IMR-90 (cell line): ENCODE measurements around the gene PBX3. TPM values are rescaled to one million over a fixed set of nuclear protein-coding genes. Genes with fewer than 3 reads are reported as not detected.
A peak's percentile ranks its signal among the peaks of the same experiment; 100 is the strongest.

Source experiments
- ATAC-seq: fragments of 200-7000 bp; cut with Tn5 transposase; 2 replicates; pipeline ENCODE4 v1.9.1; 2020; ENCODE audit warnings: low read depth, mild to moderate bottlenecking, moderate library complexity
- BruUV-seq: library from RNA; stranded (reverse); fragments of 400-500 nt; replicated peaks from 2 replicates; lab custom pipeline; 2021; lab: Mats Ljungman, UMichigan
- CTCF ChIA-PET: fragments of 300-600 bp; formaldehyde crosslinking; extraction: SDS; loops from one replicate; lab custom pipeline; 2021; ENCODE audit warnings: antibody characterized with exemption; lab: Yijun Ruan, JAX
- POLR2A ChIA-PET: fragments of 300-600 bp; sonication (Branson Sonifier 250); formaldehyde crosslinking; loops from one replicate; lab custom pipeline; 2022; ENCODE audit warnings: antibody characterized with exemption; ENCODE audit not compliant: unreplicated experiment; lab: Charles Lee
- DNase-seq: peaks from one replicate; pipeline ENCODE4 v3.0.0; 2013
- H2AFZ ChIP-seq: replicated peaks from 2 replicates; pipeline ENCODE3; 2013; ENCODE audit warnings: low read length, mild to moderate bottlenecking; ENCODE audit not compliant: poor library complexity
- H2AK5ac ChIP-seq: 2 replicates; pipeline ENCODE4 v1.6.1; 2013; ENCODE audit warnings: low read depth, low read length, inconsistent platforms
- H2AK9ac ChIP-seq: replicated peaks from 2 replicates; pipeline ENCODE3; 2013; ENCODE audit warnings: mild to moderate bottlenecking, low read depth, low read length, moderate library complexity; ENCODE audit not compliant: poor library complexity
- H2BK120ac ChIP-seq: 2 replicates; pipeline ENCODE4 v1.6.1; 2013; ENCODE audit warnings: low read depth, low read length, inconsistent platforms
- H2BK15ac ChIP-seq: 3 replicates; pipeline ENCODE4 v1.6.1; 2013; ENCODE audit warnings: low read depth, low read length, inconsistent platforms
- H2BK20ac ChIP-seq: 2 replicates; pipeline ENCODE4 v1.6.1; 2013; ENCODE audit warnings: low read depth, mild to moderate bottlenecking, inconsistent platforms, low read length, moderate library complexity
- H2BK5ac ChIP-seq: 2 replicates; pipeline ENCODE4 v1.6.1; 2013; ENCODE audit warnings: mild to moderate bottlenecking, low read depth, low read length, inconsistent platforms; ENCODE audit not compliant: poor library complexity, severe bottlenecking
- H3K14ac ChIP-seq: replicated peaks from 2 replicates; pipeline ENCODE4 v1.6.1; 2013; ENCODE audit warnings: low read depth, low read length, inconsistent platforms
- H3K18ac ChIP-seq: 2 replicates; pipeline ENCODE4 v1.6.1; 2013; ENCODE audit warnings: low read depth, low read length, control low read depth
- H3K23ac ChIP-seq: 2 replicates; pipeline ENCODE4 v1.6.1; 2013; ENCODE audit warnings: low read depth, low read length, inconsistent platforms
- H3K27ac ChIP-seq: 2 replicates; pipeline ENCODE4 v1.5.1; 2013; ENCODE audit warnings: mild to moderate bottlenecking, control low read depth, low read length; ENCODE audit not compliant: insufficient read depth
- H3K27me3 ChIP-seq: 2 replicates; pipeline ENCODE4 v1.6.1; 2013; ENCODE audit warnings: low read length; ENCODE audit not compliant: control insufficient read depth, insufficient read depth
- H3K36me3 ChIP-seq: 2 replicates; pipeline ENCODE4 v1.6.1; 2013; ENCODE audit warnings: low read length, mixed read lengths; ENCODE audit not compliant: control insufficient read depth, insufficient read depth
- H3K4ac ChIP-seq: 2 replicates; pipeline ENCODE4 v1.6.1; 2013; ENCODE audit warnings: low read depth, low read length, inconsistent platforms
- H3K4me1 ChIP-seq: 2 replicates; pipeline ENCODE4 v1.6.1; 2013; ENCODE audit warnings: low read length, mixed read lengths; ENCODE audit not compliant: control insufficient read depth, insufficient read depth
- H3K4me2 ChIP-seq: 2 replicates; pipeline ENCODE4 v1.6.1; 2013; ENCODE audit warnings: low read depth, mild to moderate bottlenecking, control low read depth, low read length, moderate library complexity
- H3K4me3 ChIP-seq: 2 replicates; pipeline ENCODE4 v1.5.1; 2013; ENCODE audit warnings: low read depth, mild to moderate bottlenecking, control low read depth, low read length, moderate library complexity; ENCODE audit not compliant: insufficient read depth
- H3K56ac ChIP-seq: 2 replicates; pipeline ENCODE4 v1.6.1; 2013; ENCODE audit warnings: low read length, inconsistent platforms; ENCODE audit not compliant: insufficient read depth; ENCODE audit errors: extremely low read depth
- H3K79me1 ChIP-seq, 2 experiments: 2 replicates each; pipeline ENCODE4 v1.6.1; 2013; ENCODE audit warnings: low read length in 2 of 2, inconsistent platforms in 1 of 2, low read depth in 1 of 2
- H3K9ac ChIP-seq: 2 replicates; pipeline ENCODE4 v1.6.1; 2013; ENCODE audit warnings: low read depth, low read length, control low read depth
- H3K9me1 ChIP-seq: 2 replicates; pipeline ENCODE4 v1.6.1; 2013; ENCODE audit warnings: low read length, inconsistent platforms; ENCODE audit not compliant: insufficient read depth
- H3K9me3 ChIP-seq: 2 replicates; pipeline ENCODE4 v1.6.1; 2013; ENCODE audit warnings: low read length; ENCODE audit not compliant: control insufficient read depth, insufficient read depth
- H4K20me1 ChIP-seq: 2 replicates; pipeline ENCODE4 v1.6.1; 2013; ENCODE audit warnings: low read length, inconsistent platforms; ENCODE audit not compliant: insufficient read depth
- H4K5ac ChIP-seq: 2 replicates; pipeline ENCODE4 v1.6.1; 2013; ENCODE audit warnings: mild to moderate bottlenecking, low read depth, low read length, control low read depth
- H4K8ac ChIP-seq, 2 experiments: 2 replicates each; pipeline ENCODE4 v1.6.1; 2013; ENCODE audit warnings: low read depth in 2 of 2, low read length in 2 of 2, control low read depth in 1 of 2, inconsistent platforms in 1 of 2
- H4K91ac ChIP-seq: 2 replicates; pipeline ENCODE4 v1.6.1; 2013; ENCODE audit warnings: low read depth, low read length, inconsistent platforms; ENCODE audit not compliant: insufficient read depth
- CEBPB ChIP-seq: IDR thresholded peaks from 2 replicates; pipeline ENCODE4 v1.6.1; 2012; ENCODE audit warnings: low read depth, low read length, improper control_type of control experiment
- FOS ChIP-seq: fragments of 150-350 bp; IDR thresholded peaks from 2 replicates; pipeline ENCODE4 v1.6.1; 2016; ENCODE audit warnings: low read depth, low read length
- MXI1 ChIP-seq: IDR thresholded peaks from 2 replicates; pipeline ENCODE4 v1.6.1; 2012; ENCODE audit warnings: low read depth, mild to moderate bottlenecking, low read length, moderate library complexity, borderline replicate concordance
- POLR2A ChIP-seq: IDR thresholded peaks from 2 replicates; pipeline ENCODE4 v1.6.1; 2012; ENCODE audit warnings: mild to moderate bottlenecking, low read depth, low read length
- RCOR1 ChIP-seq: IDR thresholded peaks from 2 replicates; pipeline ENCODE4 v1.6.1; 2012; ENCODE audit warnings: mild to moderate bottlenecking, low read length, improper control_type of control experiment; ENCODE audit not compliant: insufficient replicate concordance
- RFX5 ChIP-seq: IDR thresholded peaks from 2 replicates; pipeline ENCODE4 v1.8.0; 2012; ENCODE audit warnings: low read depth, mild to moderate bottlenecking, low read length, moderate library complexity
- WGBS, 2 experiments: methylation state at CpG; one replicate each; pipeline versions ENCODE4 v1.1.5 to v1.1.7; 2013; ENCODE audit warnings: missing lambda C conversion rate in 2 of 2; ENCODE audit not compliant: insufficient read length in 1 of 2; ENCODE audit errors: extremely low coverage in 2 of 2; 5-methylcytosine and 5-hydroxymethylcytosine counted together
- dilution Hi-C: fragments of 300-500 bp; cut with HindIII; formaldehyde crosslinking; loops from one replicate; pipeline ENCODE4 v1.14.3; 2018; ENCODE audit warnings: low sequenced_read_pairs; ENCODE audit not compliant: unreplicated experiment
- in situ Hi-C: fragments of 300-500 bp; cut with MboI; formaldehyde crosslinking; loops from 3 replicates; pipeline ENCODE4 v1.14.3; 2019; ENCODE audit warnings: low sequenced_read_pairs, inconsistent platforms, mixed read lengths
- intact Hi-C: fragments of 100-400 bp; cut with micrococcal nuclease; formaldehyde crosslinking; loops from 2 replicates; pipeline ENCODE4 v1.10.0; 2022
- polyA plus RNA-seq, 3 experiments: library from polyadenylated mRNA; depleted of rRNA; stranded (reverse); fragments of >200 nt; gene quantifications; 2 replicates each; pipeline ENCODE4 v1.2.3, GENCODE V29; 2012; ENCODE audit warnings: low replicate concordance in 1 of 3
- total RNA-seq: library from RNA; depleted of rRNA; stranded (reverse); fragments of >200 nt; gene quantifications from 2 replicates; pipeline ENCODE4 v1.2.3, GENCODE V29; 2012
- TF ChIP-seq, protein P1 (sequence below): fragments of 150-350 bp; IDR thresholded peaks from 2 replicates; pipeline ENCODE4 v1.6.1; 2016; ENCODE audit warnings: low read depth, mild to moderate bottlenecking, low read length, moderate library complexity, borderline replicate concordance
- TF ChIP-seq, protein P2 (sequence below): conservative IDR thresholded peaks from 2 replicates; pipeline ENCODE4 v1.5.1; 2012; ENCODE audit warnings: mild to moderate bottlenecking, low read depth, low read length, improper control_type of control experiment
- TF ChIP-seq, protein P3 (sequence below): fragments of 150-350 bp; IDR thresholded peaks from 2 replicates; pipeline ENCODE4 v1.6.1; 2017; ENCODE audit warnings: mild to moderate bottlenecking, antibody characterized with exemption, low read length, low read depth

Gene PBX3
- total and polyA plus RNA-seq, 2 of the 4 experiments (the other 2 are of a cell fraction): 12.0 to 15.6 TPM

DNA sequence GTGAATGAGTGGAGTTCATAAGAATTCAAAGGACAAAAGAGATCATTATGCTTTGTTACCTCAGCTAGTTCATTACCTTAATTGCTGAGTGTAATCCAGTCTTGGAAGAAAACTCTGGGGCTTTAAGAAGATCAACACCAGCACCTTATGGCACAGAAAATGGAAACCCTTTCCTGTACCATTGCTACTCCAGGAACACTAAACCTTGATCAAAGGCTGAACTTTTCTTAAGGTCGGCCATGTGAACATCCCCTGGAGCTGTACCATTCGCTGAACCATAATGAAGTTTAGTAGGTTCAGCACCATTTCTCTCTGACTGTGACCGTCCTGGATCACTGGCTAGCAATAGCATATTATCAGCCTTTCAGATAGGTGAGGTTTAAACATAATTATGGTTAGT, 97.4 kb downstream of the PBX3 start:
- H3K14ac ChIP-seq: peak overlapping the region; percentile 37; the same call in 1 of the 2 replicates
- H3K23ac ChIP-seq: 0 out of 2 replicates have a peak overlapping the region, but pooled peaks have one; percentile 3
- H2BK20ac ChIP-seq: no peak overlapping the region
- H3K27ac ChIP-seq: no peak overlapping the region
- dilution Hi-C loops (no loop called here), in situ Hi-C loops (no loop called here), intact Hi-C loops (loop anchor here (5.0 kb wide), 2 partner anchors 38 to 87 kb away; no protein-coding TSS in a partner anchor)
- DNase-seq: no peak
- POLR2A ChIA-PET: no interaction called here
- BruUV-seq: no TSS peak
- H3K4me1 ChIP-seq: no peaks in the 10 kb centered on the region
- H3K4ac ChIP-seq: no peak overlapping the region
- H3K79me1 ChIP-seq: peaks cover 30 to 36% of the 10 kb centered on the region in 2 experiments
- no peak overlapping the region for H3K4me3 ChIP-seq
- H4K5ac ChIP-seq: peak overlapping the region; percentile 43; the same call in 1 of the 2 replicates
- no peak overlapping the region for H2AFZ ChIP-seq
- H3K9me1 ChIP-seq: peaks cover 2% of the 10 kb centered on the region
- no peak overlapping the region for H4K91ac ChIP-seq
- TF ChIP-seq, protein P1, sequence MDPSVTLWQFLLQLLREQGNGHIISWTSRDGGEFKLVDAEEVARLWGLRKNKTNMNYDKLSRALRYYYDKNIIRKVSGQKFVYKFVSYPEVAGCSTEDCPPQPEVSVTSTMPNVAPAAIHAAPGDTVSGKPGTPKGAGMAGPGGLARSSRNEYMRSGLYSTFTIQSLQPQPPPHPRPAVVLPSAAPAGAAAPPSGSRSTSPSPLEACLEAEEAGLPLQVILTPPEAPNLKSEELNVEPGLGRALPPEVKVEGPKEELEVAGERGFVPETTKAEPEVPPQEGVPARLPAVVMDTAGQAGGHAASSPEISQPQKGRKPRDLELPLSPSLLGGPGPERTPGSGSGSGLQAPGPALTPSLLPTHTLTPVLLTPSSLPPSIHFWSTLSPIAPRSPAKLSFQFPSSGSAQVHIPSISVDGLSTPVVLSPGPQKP: no peak
- no peak for TF ChIP-seq RCOR1
- TF ChIP-seq, protein P2, sequence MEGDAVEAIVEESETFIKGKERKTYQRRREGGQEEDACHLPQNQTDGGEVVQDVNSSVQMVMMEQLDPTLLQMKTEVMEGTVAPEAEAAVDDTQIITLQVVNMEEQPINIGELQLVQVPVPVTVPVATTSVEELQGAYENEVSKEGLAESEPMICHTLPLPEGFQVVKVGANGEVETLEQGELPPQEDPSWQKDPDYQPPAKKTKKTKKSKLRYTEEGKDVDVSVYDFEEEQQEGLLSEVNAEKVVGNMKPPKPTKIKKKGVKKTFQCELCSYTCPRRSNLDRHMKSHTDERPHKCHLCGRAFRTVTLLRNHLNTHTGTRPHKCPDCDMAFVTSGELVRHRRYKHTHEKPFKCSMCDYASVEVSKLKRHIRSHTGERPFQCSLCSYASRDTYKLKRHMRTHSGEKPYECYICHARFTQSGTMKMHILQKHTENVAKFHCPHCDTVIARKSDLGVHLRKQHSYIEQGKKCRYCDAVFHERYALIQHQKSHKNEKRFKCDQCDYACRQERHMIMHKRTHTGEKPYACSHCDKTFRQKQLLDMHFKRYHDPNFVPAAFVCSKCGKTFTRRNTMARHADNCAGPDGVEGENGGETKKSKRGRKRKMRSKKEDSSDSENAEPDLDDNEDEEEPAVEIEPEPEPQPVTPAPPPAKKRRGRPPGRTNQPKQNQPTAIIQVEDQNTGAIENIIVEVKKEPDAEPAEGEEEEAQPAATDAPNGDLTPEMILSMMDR: no peak
- no peak for TF ChIP-seq MXI1
- TF ChIP-seq POLR2A: no peak
- TF ChIP-seq, protein P3, sequence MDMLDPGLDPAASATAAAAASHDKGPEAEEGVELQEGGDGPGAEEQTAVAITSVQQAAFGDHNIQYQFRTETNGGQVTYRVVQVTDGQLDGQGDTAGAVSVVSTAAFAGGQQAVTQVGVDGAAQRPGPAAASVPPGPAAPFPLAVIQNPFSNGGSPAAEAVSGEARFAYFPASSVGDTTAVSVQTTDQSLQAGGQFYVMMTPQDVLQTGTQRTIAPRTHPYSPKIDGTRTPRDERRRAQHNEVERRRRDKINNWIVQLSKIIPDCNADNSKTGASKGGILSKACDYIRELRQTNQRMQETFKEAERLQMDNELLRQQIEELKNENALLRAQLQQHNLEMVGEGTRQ: no peak
- no peak for TF ChIP-seq CEBPB
- TF ChIP-seq FOS: no peak
- TF ChIP-seq RFX5: no peak
- no CpG with 5 or more reads among the region's 3 CpGs for WGBS, 2 experiments
- H4K20me1 ChIP-seq: no peaks in the 10 kb centered on the region; the same call in 1 of the 2 replicates
- no peak overlapping the region for H3K9ac ChIP-seq
- no peak overlapping the region for H3K56ac ChIP-seq
- no peak overlapping the region for H2AK9ac ChIP-seq
- no peak overlapping the region for H2BK120ac ChIP-seq
- H3K9me3 ChIP-seq: no peaks in the 10 kb centered on the region
- no peak overlapping the region for H2BK5ac ChIP-seq
- no peaks in the 10 kb centered on the region for H3K27me3 ChIP-seq
- no peak overlapping the region for H2AK5ac ChIP-seq
- H3K36me3 ChIP-seq: no peaks in the 10 kb centered on the region
- CTCF ChIA-PET: interaction anchor here (0.6 kb wide), 1 partner anchor 91 kb away, joined by 7 read pairs; no protein-coding TSS in a partner anchor
- no peak overlapping the region for H2BK15ac ChIP-seq
- no peak for ATAC-seq
- no peak overlapping the region for H3K4me2 ChIP-seq
- H3K18ac ChIP-seq: no peak overlapping the region
- H4K8ac ChIP-seq: no peak overlapping the region
